Testis (tissue), 3 donors: ENCODE data around the gene AFF4. TPM values are rescaled to one million over a fixed set of nuclear protein-coding genes. Genes with fewer than 3 reads are reported as not detected.

ENCODE experiments used
- DNase-seq: peaks from one replicate; pipeline ENCODE4 v3.0.0-alpha.2; 2019
- H3K27ac ChIP-seq, 2 donors: fragments of 200-600 bp; sonication (generic); one replicate each; pipeline ENCODE4 v1.5.1; 2019
- H3K27me3 ChIP-seq: fragments of 200-600 bp; sonication (generic); one replicate; pipeline ENCODE4 v1.5.1; 2019
- H3K36me3 ChIP-seq: fragments of 200-600 bp; sonication (generic); one replicate; pipeline ENCODE4 v1.5.1; 2017; ENCODE audit warnings: low read depth; ENCODE audit errors: missing control alignments
- H3K4me1 ChIP-seq: fragments of 200-600 bp; sonication (generic); one replicate; pipeline ENCODE4 v1.5.1; 2019
- H3K4me3 ChIP-seq, 2 donors: fragments of 200-600 bp; sonication (generic); one replicate each; pipeline ENCODE4 v1.5.1; 2017 to 2019
- H3K9me3 ChIP-seq: fragments of 200-600 bp; sonication (generic); one replicate; pipeline ENCODE4 v1.5.1; 2017
- POLR2A ChIP-seq: fragments of 450-650 bp; IDR thresholded peaks from one replicate; pipeline ENCODE4 v1.6.1; 2017; ENCODE audit warnings: antibody characterized with exemption, mild to moderate bottlenecking, moderate library complexity
- WGBS, 2 donors: methylation state at CpG; one replicate each; pipeline ENCODE4 v1.1.5; 2018; 5-methylcytosine and 5-hydroxymethylcytosine counted together
- intact Hi-C: fragments of 100-400 bp; cut with DNase I; formaldehyde crosslinking; loops from one replicate; pipeline ENCODE4 v1.15.1; 2023; ENCODE audit warnings: low total_unique reads
- polyA plus RNA-seq: library from polyadenylated mRNA; stranded (reverse); fragments of 350-450 nt; fragmentation: Illumina TruSeq; extraction: RNeasy Lipid Tissue Mini Kit (QIAGEN cat#74804); gene quantifications from one replicate; pipeline ENCODE4 v1.2.3, GENCODE V29; 2014; ENCODE audit warnings: low read depth, low replicate concordance; ENCODE audit not compliant: insufficient read depth
- small RNA-seq, 2 donors: library from RNA; depleted of rRNA; stranded (forward); fragments of <200 nt; gene quantifications; one replicate each; pipeline ENCODE3, GENCODE V24; 2016
- total RNA-seq, 2 donors: library from RNA; depleted of rRNA; stranded (reverse); fragments of >200 nt; gene quantifications; one replicate each; pipeline ENCODE4 v1.2.3, GENCODE V29; 2016
- TF ChIP-seq, protein P1 (sequence below), 3 experiments: fragments of 450-650 bp in 2 of 3; fragments of 200-600 bp in 1 of 3; sonication (generic) in 1 of 3; IDR thresholded peaks; one replicate each; pipeline ENCODE4 v1.5.1; 2016 to 2019; ENCODE audit warnings: antibody characterized with exemption in 3 of 3, mild to moderate bottlenecking in 2 of 3, moderate library complexity in 1 of 3

AFF4 gene
- total and polyA plus RNA-seq, 3 donors from 2014 or later: 57.2 to 112 (median 112) TPM

DNA sequence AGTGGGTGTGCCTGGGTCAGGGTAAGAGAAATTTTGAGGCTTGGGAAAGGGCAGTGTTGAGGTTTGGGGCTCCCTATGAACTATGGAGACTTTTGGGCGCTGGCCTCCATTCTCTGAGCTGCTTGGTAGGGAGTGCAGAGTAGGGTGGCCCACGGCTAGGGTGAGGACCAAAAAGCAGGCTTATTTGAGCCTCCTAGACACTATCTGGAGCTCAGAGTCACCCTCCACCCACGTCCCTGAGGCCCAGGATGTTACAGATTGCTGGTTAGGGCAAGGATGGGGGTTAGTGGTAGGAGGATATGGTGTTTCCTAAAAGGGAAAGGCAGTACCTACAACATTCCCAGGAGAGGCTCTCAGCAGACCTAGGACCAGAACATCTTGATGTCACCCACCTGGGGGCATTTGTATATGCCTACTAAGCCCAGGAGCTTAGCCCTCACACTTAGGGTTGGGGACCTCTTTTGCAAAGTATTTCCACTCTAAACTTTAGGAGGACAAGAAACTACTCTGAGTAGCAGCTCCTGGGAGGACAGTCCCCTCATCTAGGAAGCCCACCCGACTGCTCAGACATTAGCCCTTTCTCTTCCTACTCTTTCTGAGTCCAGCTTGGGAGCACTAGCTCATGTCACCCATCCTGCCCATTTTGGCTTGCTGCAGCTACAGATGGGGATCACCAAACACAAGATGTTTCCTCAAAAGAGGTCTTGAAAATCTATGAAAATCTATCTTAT is 135.3 kb downstream of the AFF4 start:
- Histone ChIP-seq H3K27ac (no peak overlapping the region), H3K36me3 (no peaks in the 10 kb centered on the region), H3K27me3 (no peaks in the 10 kb centered on the region), H3K9me3 (no peaks in the 10 kb centered on the region), H3K4me1 (peaks cover 9% of the 10 kb centered on the region), H3K4me3 (no peak overlapping the region)
- TF ChIP-seq, protein P1, sequence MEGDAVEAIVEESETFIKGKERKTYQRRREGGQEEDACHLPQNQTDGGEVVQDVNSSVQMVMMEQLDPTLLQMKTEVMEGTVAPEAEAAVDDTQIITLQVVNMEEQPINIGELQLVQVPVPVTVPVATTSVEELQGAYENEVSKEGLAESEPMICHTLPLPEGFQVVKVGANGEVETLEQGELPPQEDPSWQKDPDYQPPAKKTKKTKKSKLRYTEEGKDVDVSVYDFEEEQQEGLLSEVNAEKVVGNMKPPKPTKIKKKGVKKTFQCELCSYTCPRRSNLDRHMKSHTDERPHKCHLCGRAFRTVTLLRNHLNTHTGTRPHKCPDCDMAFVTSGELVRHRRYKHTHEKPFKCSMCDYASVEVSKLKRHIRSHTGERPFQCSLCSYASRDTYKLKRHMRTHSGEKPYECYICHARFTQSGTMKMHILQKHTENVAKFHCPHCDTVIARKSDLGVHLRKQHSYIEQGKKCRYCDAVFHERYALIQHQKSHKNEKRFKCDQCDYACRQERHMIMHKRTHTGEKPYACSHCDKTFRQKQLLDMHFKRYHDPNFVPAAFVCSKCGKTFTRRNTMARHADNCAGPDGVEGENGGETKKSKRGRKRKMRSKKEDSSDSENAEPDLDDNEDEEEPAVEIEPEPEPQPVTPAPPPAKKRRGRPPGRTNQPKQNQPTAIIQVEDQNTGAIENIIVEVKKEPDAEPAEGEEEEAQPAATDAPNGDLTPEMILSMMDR (IDR thresholded peaks at IDR 0.05): no peak
- TF ChIP-seq POLR2A: no peak
- intact Hi-C loops: no loop called here
- 85 to 100% methylated on average over 3 to 4 of the region's 4 CpGs for WGBS, 2 donors
- DNase-seq: no peak

DNA sequence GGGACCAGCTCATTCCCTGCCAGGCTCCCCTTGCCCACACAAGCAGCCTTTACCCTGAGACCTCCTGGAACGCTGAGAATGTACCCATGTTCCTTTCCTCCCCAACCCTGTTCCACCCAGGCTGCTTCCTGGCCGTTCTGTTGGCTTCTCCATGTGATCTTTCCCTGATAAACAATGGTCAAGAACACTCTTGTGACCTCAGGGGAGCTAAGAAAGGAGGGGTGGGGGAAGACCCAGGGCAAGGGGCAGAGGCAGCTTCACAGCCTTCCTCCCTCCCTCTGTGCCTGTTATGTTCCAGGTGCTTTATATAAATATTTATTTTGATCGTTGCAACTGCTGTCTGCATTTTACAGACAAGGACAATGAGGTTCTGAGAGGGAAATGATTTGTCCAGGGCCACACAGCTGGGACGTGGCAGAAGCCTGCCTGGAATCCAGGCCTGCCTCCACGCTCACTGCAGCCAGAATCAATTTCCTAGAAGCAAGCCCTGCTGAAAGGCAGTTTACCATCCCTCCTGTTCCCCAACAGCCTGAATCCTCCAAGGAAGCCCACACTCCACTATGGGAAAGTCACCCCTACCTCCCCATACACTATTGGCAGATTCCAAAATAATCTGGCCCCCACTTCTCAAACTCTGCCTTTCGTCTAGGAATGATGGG is 136.9 kb downstream of the AFF4 start:
- Histone ChIP-seq H3K27me3 (no peaks in the 10 kb centered on the region), H3K4me1 (peaks cover 9% of the 10 kb centered on the region), H3K36me3 (no peaks in the 10 kb centered on the region), H3K4me3 (no peak overlapping the region), H3K27ac (no peak overlapping the region), H3K9me3 (no peaks in the 10 kb centered on the region)
- DNase-seq: no peak
- WGBS, 2 donors: 62 to 69% methylated on average over 6 of the region's 6 CpGs
- intact Hi-C loops: no loop called here
- TF ChIP-seq, protein P1 (IDR thresholded peaks at IDR 0.05): no peak
- no peak for TF ChIP-seq POLR2A

DNA sequence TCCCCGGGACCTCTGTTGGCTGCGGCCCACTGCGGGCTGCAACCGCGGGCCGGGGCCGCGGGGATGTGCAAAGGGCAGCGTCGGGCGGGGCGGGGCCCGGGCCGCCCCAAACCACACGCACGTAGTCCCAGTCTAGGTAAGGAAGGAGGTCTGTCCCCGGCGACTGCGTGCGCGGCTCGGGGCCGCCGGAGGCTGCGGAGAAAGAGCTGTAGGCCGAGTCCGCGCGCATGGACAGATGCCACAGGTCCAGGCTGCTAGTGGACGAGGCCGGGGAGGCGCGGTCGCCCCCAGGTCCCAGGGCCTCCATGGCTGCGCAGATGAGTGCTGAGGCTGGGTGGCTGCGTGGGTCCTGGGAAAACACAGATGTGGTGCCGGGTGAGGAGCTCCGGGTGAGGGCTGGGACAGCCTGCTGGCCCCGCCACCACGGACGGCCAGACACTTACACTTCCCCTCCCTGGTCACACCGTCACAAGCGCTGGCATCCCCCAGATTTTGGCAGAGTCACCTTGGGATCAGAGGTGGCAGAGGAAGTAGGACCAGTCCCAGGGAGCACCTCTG is 137.5 kb downstream of the AFF4 start:
- no peak overlapping the region for H3K27ac ChIP-seq
- intact Hi-C loops: no loop called here
- TF ChIP-seq, protein P1 (IDR thresholded peaks at IDR 0.05): no peak
- no peak for TF ChIP-seq POLR2A
- no peak for DNase-seq
- H3K9me3 ChIP-seq: no peaks in the 10 kb centered on the region
- peak overlapping the region in 1 of 2 donors; percentile 21 for H3K4me3 ChIP-seq
- no peaks in the 10 kb centered on the region for H3K36me3 ChIP-seq
- no peaks in the 10 kb centered on the region for H3K27me3 ChIP-seq
- H3K4me1 ChIP-seq: peaks cover 9% of the 10 kb centered on the region
- 67% methylated on average over 43 of the region's 43 CpGs; no CpG with 5 or more reads in 1 of the 2 donors for WGBS, 2 donors

Small RNA genes within 50 kb of the gene (small RNA-seq; reads per million reads assigned to genes)
- gene AC113410.1: 0 reads per million in 2 donors
- 0 reads per million in 2 donors for gene ATP6V0E1P1
- gene RF00019: 0 reads per million in 2 donors
- 0 reads per million in 2 donors for gene RNA5SP192

Other genes with a start within 250 kb of the AFF4 start
- gene KIF3A, start 226.1 kb downstream of the AFF4 start, total RNA-seq: 10 to 100 TPM; 30.8 to 38.6 TPM
- 23.2 TPM for gene KIF3A, start 226.1 kb downstream of the AFF4 start, polyA plus RNA-seq
- 1 to 10 TPM; 2.7 to 4.5 TPM for gene CCNI2, start 216.2 kb downstream of the AFF4 start, total RNA-seq
- 1.1 TPM for gene CCNI2, start 216.2 kb downstream of the AFF4 start, polyA plus RNA-seq
- 10 to 100 TPM; 12.4 to 13.9 TPM for gene SEPTIN8, start 186.4 kb downstream of the AFF4 start, total RNA-seq
- 16.4 TPM for gene SEPTIN8, start 186.4 kb downstream of the AFF4 start, polyA plus RNA-seq
- gene SOWAHA, start 150.3 kb downstream of the AFF4 start, total RNA-seq: 1 to 10 TPM; 1.2 to 1.3 TPM
- gene SOWAHA, start 150.3 kb downstream of the AFF4 start, polyA plus RNA-seq: 0.46 TPM
- gene SHROOM1, start 133.0 kb downstream of the AFF4 start, total RNA-seq: 1 to 10 TPM; 9.0 to 9.6 TPM
- 2.1 TPM for gene SHROOM1, start 133.0 kb downstream of the AFF4 start, polyA plus RNA-seq
- 10 to 100 TPM in 1 of 2 donors, 1 to 10 TPM in 1; 5.7 to 13.5 TPM for gene GDF9, start 97.2 kb downstream of the AFF4 start, total RNA-seq
- gene GDF9, start 97.2 kb downstream of the AFF4 start, polyA plus RNA-seq: 14.2 TPM
- gene UQCRQ, start 97.0 kb downstream of the AFF4 start, total RNA-seq: 100 to 1,000 TPM; 154 to 171 TPM
- 167 TPM for gene UQCRQ, start 97.0 kb downstream of the AFF4 start, polyA plus RNA-seq
- 1 to 10 TPM; 1.8 to 4.1 TPM for gene LEAP2, start 90.0 kb downstream of the AFF4 start, total RNA-seq
- 3.6 TPM for gene LEAP2, start 90.0 kb downstream of the AFF4 start, polyA plus RNA-seq
- 10 to 100 TPM; 29.1 to 35.7 TPM for gene ZCCHC10, start 62.9 kb upstream of the AFF4 start, total RNA-seq
- gene ZCCHC10, start 62.9 kb upstream of the AFF4 start, polyA plus RNA-seq: 45.4 TPM
- 100 to 1,000 TPM; 107 to 108 TPM for gene HSPA4, start 88.4 kb upstream of the AFF4 start, total RNA-seq
- 143 TPM for gene HSPA4, start 88.4 kb upstream of the AFF4 start, polyA plus RNA-seq